Astrocyte (in vitro differentiated cells and primary cell): ENCODE data around the gene PLCH1.

Source experiments
- CTCF ChIP-seq: IDR thresholded peaks from 2 replicates; pipeline ENCODE4 v1.5.1; 2011; ENCODE audit warnings: low read depth, mild to moderate bottlenecking, inconsistent platforms, low read length, moderate library complexity; ENCODE audit not compliant: insufficient read depth
- EZH2 ChIP-seq: IDR thresholded peaks from 2 replicates; pipeline ENCODE4 v1.6.1; 2012; ENCODE audit warnings: mild to moderate bottlenecking, low read length, inconsistent platforms; ENCODE audit not compliant: insufficient read depth

DNA sequence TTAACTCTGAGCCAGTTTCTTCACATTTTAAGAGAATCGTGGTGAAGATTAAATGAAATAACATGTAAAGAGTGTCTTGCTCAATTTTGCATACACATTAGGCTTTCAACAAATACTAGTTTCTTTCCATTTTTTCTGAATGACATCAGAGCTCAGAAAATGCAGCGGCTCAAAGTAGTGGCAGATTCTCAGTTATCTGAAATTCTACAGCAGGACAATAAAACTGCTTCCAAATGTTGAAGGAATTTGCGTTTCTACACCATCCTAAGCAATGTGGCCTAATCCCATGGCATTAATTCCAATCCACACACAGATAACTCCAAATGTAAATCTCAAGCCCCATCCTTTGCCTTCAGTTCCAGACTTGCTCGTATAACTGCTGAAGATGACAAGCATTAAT is 115.8 kb downstream of the PLCH1 start:
- TF ChIP-seq CTCF, result no peak
- no peak for TF ChIP-seq EZH2
